BJ (cell line): ENCODE results near the gene NCAPD3. TPM values are rescaled to one million over a fixed set of nuclear protein-coding genes. Genes with fewer than 3 reads are reported as not detected.

Source experiments
- CTCF ChIA-PET: fragments of 350-600 bp; formaldehyde crosslinking; extraction: SDS; loops from one replicate; lab custom pipeline; 2021; ENCODE audit warnings: antibody characterized with exemption, inconsistent platforms; lab: Yijun Ruan, JAX
- POLR2A ChIA-PET: fragments of 300-600 bp; sonication (Branson Sonifier 250); formaldehyde crosslinking; extraction: SDS; loops from one replicate; lab custom pipeline; 2021; ENCODE audit warnings: antibody characterized with exemption; lab: Charles Lee
- DNase-seq: peaks from one replicate; pipeline ENCODE4 v3.0.0-alpha.2; 2011; ENCODE audit warnings: low read depth
- H3K27me3 ChIP-seq: 2 replicates; pipeline ENCODE4 v1.6.0; 2011; ENCODE audit warnings: low read length; ENCODE audit not compliant: control insufficient read depth, insufficient read depth
- H3K36me3 ChIP-seq: 2 replicates; pipeline ENCODE4 v1.5.1; 2011; ENCODE audit warnings: low read length; ENCODE audit not compliant: control insufficient read depth, insufficient read depth
- H3K4me3 ChIP-seq: 2 replicates; pipeline ENCODE4 v1.5.1; 2011; ENCODE audit warnings: low read depth, mild to moderate bottlenecking, control low read depth, low read length
- CTCF ChIP-seq: IDR thresholded peaks from 2 replicates; pipeline ENCODE4 v1.5.1; 2011; ENCODE audit warnings: low read depth, mild to moderate bottlenecking, control low read depth, inconsistent platforms, low read length, moderate library complexity; ENCODE audit not compliant: insufficient read depth
- polyA plus RNA-seq: library from polyadenylated mRNA; depleted of rRNA; stranded (reverse); fragments of >200 nt; gene quantifications from 2 replicates; pipeline ENCODE4 v1.2.3, GENCODE V29; 2011

Gene NCAPD3
- polyA plus RNA-seq, 1 experiment = 18.1 TPM

- POLR2A ChIA-PET = no interaction called here
- Histone ChIP-seq H3K27me3 (no peaks in the 10 kb centered on the region), H3K36me3 (peaks cover 12% of the 10 kb centered on the region), H3K4me3 (no peak overlapping the region)
- CTCF ChIA-PET = no interaction called here
- no peak for DNase-seq
- TF ChIP-seq CTCF = no peak
Observed at GRCh38 chr11:134158023-134158422, 65.7 kb downstream of the NCAPD3 start.

- 0 out of 2 replicates have a peak, but pooled peaks have one; percentile 22 for TF ChIP-seq CTCF
- DNase-seq = peak; percentile 37
- peaks cover 12% of the 10 kb centered on the region for H3K36me3 ChIP-seq
- H3K4me3 ChIP-seq = no peak overlapping the region
- H3K27me3 ChIP-seq = no peaks in the 10 kb centered on the region
- ChIA-PET POLR2A (no interaction called here), CTCF (no interaction called here)
Observed at GRCh38 chr11:134157451-134157850, 66.3 kb downstream of the NCAPD3 start.

GRCh38 chr11:134155946-134156865 lies 67.6 kb downstream of the NCAPD3 start:
- ChIA-PET POLR2A (no interaction called here), CTCF (interaction anchor here (0.7 to 0.9 kb wide), 2 partner anchors 51 to 69 kb away, joined by 4 read pairs; no protein-coding TSS in a partner anchor)
- Histone ChIP-seq H3K4me3 (no peak overlapping the region), H3K36me3 (peaks cover 9% of the 10 kb centered on the region), H3K27me3 (no peaks in the 10 kb centered on the region)
- TF ChIP-seq CTCF = no peak
- DNase-seq = no peak

- ChIA-PET CTCF (interaction anchor here (0.7 to 0.9 kb wide), 2 partner anchors 52 to 68 kb away, joined by 4 read pairs; no protein-coding TSS in a partner anchor), POLR2A (no interaction called here)
- Histone ChIP-seq H3K27me3 (no peaks in the 10 kb centered on the region), H3K36me3 (peaks cover 9% of the 10 kb centered on the region), H3K4me3 (no peak overlapping the region)
- TF ChIP-seq CTCF = no peak
- DNase-seq = no peak
Observed at GRCh38 chr11:134155456-134155855, 68.3 kb downstream of the NCAPD3 start.

- POLR2A ChIA-PET = no interaction called here
- no peak for TF ChIP-seq CTCF
- DNase-seq = no peak
- Histone ChIP-seq H3K27me3 (no peaks in the 10 kb centered on the region), H3K36me3 (peaks cover 8% of the 10 kb centered on the region), H3K4me3 (no peak overlapping the region)
- CTCF ChIA-PET = interaction anchor here (0.7 kb wide), 1 partner anchor 14 kb away, joined by 3 read pairs; no protein-coding TSS in a partner anchor
Observed at GRCh38 chr11:134154441-134154840, 69.3 kb downstream of the NCAPD3 start.
